Activated naive CD4-positive, alpha-beta T cell treated with anti-CD3 and anti-CD28 coated beads for 36 hours (primary cell): ENCODE results near the gene ZNF174. TPM values are rescaled to one million over a fixed set of nuclear protein-coding genes. Genes with fewer than 3 reads are reported as not detected.

ENCODE experiments used
- CTCF ChIA-PET: fragments of 350-600 bp; sonication (Branson Sonifier 250); formaldehyde crosslinking; loops from one replicate; lab custom pipeline; 2021; ENCODE audit warnings: antibody characterized with exemption; lab: Charles Lee
- DNase-seq: peaks from one replicate; pipeline ENCODE4 v3.0.0-alpha.2; 2020
- H3K27ac Mint-ChIP-seq: one replicate; pipeline ENCODE4 v1.8.0; 2021; ENCODE audit warnings: mild to moderate bottlenecking, mixed read lengths
- H3K27me3 Mint-ChIP-seq: one replicate; pipeline ENCODE4 v1.8.0; 2021; ENCODE audit warnings: low read depth, mixed read lengths
- H3K36me3 Mint-ChIP-seq: one replicate; pipeline ENCODE4 v1.8.0; 2021; ENCODE audit warnings: low read depth, mixed read lengths
- H3K4me1 Mint-ChIP-seq: one replicate; pipeline ENCODE4 v1.8.0; 2021; ENCODE audit warnings: low read depth, mixed read lengths
- H3K4me3 Mint-ChIP-seq: one replicate; pipeline ENCODE4 v1.8.0; 2021; ENCODE audit warnings: mild to moderate bottlenecking, moderate library complexity, mixed read lengths
- H3K9me3 Mint-ChIP-seq: one replicate; pipeline ENCODE4 v1.8.0; 2021; ENCODE audit warnings: mixed read lengths
- intact Hi-C: fragments of 100-400 bp; cut with micrococcal nuclease; formaldehyde crosslinking; loops from one replicate; pipeline ENCODE4 v1.15.1; 2023
- total RNA-seq, 2 experiments: library from RNA; stranded (reverse); gene quantifications; one replicate each; pipeline ENCODE4 v1.2.3, GENCODE V29; 2021

ZNF174 gene
- 1 to 10 TPM; 5.8 to 6.3 TPM for total RNA-seq

DNA sequence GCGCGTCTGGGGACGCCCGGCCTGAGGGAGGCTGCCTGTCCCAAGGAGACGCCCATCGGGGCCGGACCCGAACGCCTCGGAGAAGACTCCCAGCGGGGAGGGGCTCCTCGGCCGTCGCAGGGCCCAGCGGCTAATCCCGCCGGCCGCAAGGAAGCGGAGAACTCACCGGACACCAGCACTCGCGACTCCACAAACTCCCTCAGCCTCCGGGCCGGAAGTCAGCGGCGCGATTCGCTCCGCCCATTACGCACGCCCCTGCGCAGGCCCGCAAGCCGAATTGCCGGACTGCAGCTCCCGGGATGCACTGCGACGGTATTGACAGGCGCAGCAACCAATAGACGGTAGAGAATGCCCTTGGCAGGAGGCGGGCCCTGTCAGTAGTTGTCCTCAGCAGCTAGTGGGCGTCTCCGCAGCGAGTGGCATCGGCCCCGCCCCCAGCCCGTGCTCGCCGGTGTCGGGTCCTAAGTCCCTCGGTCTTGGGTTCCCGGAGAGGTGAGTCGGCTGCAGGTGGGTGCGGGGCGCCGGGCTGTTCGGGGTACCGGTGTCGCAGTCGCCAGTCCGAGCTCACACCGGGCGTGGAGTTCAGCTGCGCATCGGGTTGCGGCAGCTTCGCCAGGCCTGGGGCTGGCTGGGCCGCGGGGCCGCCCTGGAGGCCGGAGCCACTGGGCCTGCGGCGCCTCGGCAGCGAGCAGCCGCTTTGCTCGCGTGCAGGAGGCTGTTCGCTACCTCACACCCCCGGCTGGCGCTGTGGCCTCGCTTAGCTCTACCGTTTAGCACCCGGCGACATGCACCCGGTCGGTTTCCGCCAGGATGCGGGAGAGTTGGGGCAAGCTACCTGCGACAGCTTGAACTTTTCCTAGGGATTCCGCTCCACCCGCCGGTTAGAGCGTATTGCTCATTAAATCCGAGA is at the start of gene ZNF174, which contains the start of gene ZSCAN32:
Gene ZNF174, plus strand, starts transcription at position 437 of the 910 bp plus-strand sequence. CDS start 790 bp downstream, outside the sequence.
Gene ZSCAN32, minus strand, starts transcription at position 226 of the 910 bp plus-strand sequence. CDS start 3,447 bp downstream, outside the sequence.
- intact Hi-C loops, result loop anchor here (1.0 to 5.0 kb wide), 9 partner anchors 36 to 267 kb away; partner anchors contain the start of genes NAA60, OR1F1, ZNF200 and ZNF263
- Mint-ChIP-seq H3K36me3 (peaks cover 60% of the 10 kb centered on the region), H3K27ac (peak within 1 kb of the TSS; percentile 75), H3K4me3 (peak within 1 kb of the TSS; percentile 86), H3K27me3 (no peaks in the 10 kb centered on the region), H3K9me3 (peaks cover 26% of the 10 kb centered on the region), H3K4me1 (peaks cover 39% of the 10 kb centered on the region)
- CTCF ChIA-PET, result no interaction called here
- peak; percentile 99 for DNase-seq

DNA sequence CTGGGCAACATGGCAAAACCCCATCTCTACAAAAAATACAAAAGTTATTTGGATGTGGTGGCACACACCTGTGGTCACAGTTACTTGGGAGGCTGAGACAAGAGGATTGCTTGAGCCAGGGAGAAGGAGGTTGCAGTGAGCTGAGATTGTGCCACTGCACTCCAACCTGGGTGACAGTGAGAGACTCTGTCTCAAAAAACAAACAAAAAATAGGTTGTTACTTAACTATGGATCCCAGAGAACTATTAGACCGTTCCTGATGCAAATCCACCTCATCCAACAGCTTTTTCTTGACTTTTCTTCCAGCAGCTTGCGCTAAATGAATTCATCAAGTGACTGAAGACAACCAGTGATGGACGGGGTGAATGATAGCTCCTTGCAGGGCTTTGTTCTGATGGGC is 45.4 kb upstream of the ZNF174 start, which contains the start of gene OR2C1:
Gene OR2C1, plus strand, starts transcription at position 301 of the 400 bp plus-strand sequence. Its CDS starts 52 bp downstream, at position 353.
- Mint-ChIP-seq H3K36me3 (no peaks in the 10 kb centered on the region), H3K27ac (no peak within 1 kb of the TSS), H3K4me3 (no peak within 1 kb of the TSS), H3K9me3 (no peaks in the 10 kb centered on the region), H3K4me1 (no peaks in the 10 kb centered on the region), H3K27me3 (no peaks in the 10 kb centered on the region)
- intact Hi-C loops, result no loop called here
- CTCF ChIA-PET, result interaction anchor here (1.1 kb wide), 1 partner anchor 10 kb away, joined by 3 read pairs; no protein-coding TSS in a partner anchor
- DNase-seq, result no peak

DNA sequence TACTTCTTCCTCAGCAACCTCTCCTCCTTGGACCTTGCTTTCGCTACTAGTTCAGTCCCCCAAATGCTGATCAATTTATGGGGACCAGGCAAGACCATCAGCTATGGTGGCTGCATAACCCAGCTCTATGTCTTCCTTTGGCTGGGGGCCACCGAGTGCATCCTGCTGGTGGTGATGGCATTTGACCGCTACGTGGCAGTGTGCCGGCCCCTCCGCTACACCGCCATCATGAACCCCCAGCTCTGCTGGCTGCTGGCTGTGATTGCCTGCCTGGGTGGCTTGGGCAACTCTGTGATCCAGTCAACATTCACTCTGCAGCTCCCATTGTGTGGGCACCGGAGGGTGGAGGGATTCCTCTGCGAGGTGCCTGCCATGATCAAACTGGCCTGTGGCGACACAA is 44.9 kb upstream of the ZNF174 start:
- intact Hi-C loops, result no loop called here
- no peak for DNase-seq
- H3K4me1 Mint-ChIP-seq, result no peaks in the 10 kb centered on the region
- H3K27me3 Mint-ChIP-seq, result no peaks in the 10 kb centered on the region
- CTCF ChIA-PET, result interaction anchor here (1.1 kb wide), 1 partner anchor 9 kb away, joined by 3 read pairs; no protein-coding TSS in a partner anchor
- no peaks in the 10 kb centered on the region for H3K36me3 Mint-ChIP-seq
- no peak overlapping the region for H3K4me3 Mint-ChIP-seq
- H3K9me3 Mint-ChIP-seq, result no peaks in the 10 kb centered on the region
- no peak overlapping the region for H3K27ac Mint-ChIP-seq

DNA sequence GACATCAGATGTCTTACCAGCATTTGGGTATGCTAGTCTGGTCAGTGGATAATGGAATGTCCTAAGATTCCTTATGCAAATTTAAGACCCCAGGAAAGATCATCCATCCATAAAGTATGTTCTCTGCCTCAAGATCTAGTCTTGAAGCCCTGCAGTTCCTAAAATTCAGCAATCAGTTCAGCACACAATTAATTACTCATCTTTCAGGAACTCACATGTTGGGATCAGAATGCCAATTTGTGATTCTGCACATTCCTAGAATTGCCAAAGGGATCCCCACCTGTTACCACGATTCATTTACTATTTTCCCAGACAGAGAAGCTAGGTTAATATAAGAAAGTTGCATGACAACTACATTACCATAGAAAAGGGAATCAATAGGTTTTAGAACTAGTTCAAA is 42.1 kb upstream of the ZNF174 start:
- Mint-ChIP-seq H3K27me3 (peaks cover 3% of the 10 kb centered on the region), H3K27ac (no peak overlapping the region), H3K9me3 (no peaks in the 10 kb centered on the region), H3K4me3 (no peak overlapping the region), H3K4me1 (no peaks in the 10 kb centered on the region), H3K36me3 (no peaks in the 10 kb centered on the region)
- DNase-seq, result no peak
- CTCF ChIA-PET, result no interaction called here
- intact Hi-C loops, result no loop called here

DNA sequence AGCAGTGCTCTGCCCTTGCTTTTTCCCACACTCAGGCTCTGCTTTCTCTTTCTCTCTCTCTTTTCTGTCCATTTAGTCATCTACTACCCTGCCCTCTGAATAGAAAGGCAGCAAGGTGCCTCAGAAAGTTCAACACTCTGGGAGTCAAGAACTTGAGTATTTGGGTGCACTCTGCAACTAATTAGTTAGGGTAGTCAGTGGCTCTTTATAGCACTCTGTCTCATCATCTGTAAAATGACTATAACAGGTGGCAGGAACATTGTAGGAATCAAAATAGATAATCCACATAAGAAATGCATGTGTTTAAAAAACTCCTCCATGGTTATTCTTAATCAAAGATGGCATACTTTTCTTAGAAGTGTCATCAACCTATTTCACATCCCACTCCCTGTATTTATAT is 38.1 kb upstream of the ZNF174 start:
- CTCF ChIA-PET, result interaction anchor here (0.6 kb wide), 1 partner anchor 39 kb away, joined by 3 read pairs; no protein-coding TSS in a partner anchor
- H3K9me3 Mint-ChIP-seq, result peaks cover 11% of the 10 kb centered on the region
- intact Hi-C loops, result no loop called here

DNA sequence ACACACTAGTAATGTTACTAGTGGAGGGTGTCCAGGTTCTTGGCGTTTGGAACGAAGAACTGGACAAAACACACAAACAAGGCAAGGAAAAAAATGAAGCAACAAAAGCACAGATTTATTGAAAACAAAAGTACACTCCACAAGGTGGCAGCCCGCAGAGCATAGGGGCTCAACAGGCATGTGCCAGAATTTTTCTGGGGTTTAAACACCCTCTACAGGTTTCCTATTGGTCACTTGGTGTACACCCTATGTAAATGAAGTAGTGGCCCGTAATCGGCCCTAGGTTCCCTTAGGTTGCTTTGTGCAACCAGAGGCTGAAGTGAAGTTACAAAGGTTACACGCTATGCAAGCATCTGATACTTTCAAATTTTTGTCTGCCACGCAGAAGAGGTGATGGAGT is 37.2 kb upstream of the ZNF174 start:
- Mint-ChIP-seq H3K36me3 (peaks cover 5% of the 10 kb centered on the region), H3K9me3 (peaks cover 11% of the 10 kb centered on the region), H3K27ac (no peak overlapping the region), H3K27me3 (peaks cover 3% of the 10 kb centered on the region), H3K4me3 (no peak overlapping the region), H3K4me1 (peaks cover 10% of the 10 kb centered on the region)
- intact Hi-C loops, result loop anchor here (2.0 kb wide), 2 partner anchors 79 to 129 kb away; partner anchors contain the start of genes NAA60, ZNF200 and ZNF597
- CTCF ChIA-PET, result interaction anchor here (0.6 kb wide), 1 partner anchor 38 kb away, joined by 3 read pairs; no protein-coding TSS in a partner anchor
- DNase-seq, result peak; percentile 8

More for the DNA sequence above, 38.1 kb upstream of the ZNF174 start:
- H3K4me3 Mint-ChIP-seq, result no peak overlapping the region
- H3K36me3 Mint-ChIP-seq, result peaks cover 5% of the 10 kb centered on the region
- no peak for DNase-seq
- H3K27ac Mint-ChIP-seq, result no peak overlapping the region
- peaks cover 10% of the 10 kb centered on the region for H3K4me1 Mint-ChIP-seq
- peaks cover 3% of the 10 kb centered on the region for H3K27me3 Mint-ChIP-seq

DNA sequence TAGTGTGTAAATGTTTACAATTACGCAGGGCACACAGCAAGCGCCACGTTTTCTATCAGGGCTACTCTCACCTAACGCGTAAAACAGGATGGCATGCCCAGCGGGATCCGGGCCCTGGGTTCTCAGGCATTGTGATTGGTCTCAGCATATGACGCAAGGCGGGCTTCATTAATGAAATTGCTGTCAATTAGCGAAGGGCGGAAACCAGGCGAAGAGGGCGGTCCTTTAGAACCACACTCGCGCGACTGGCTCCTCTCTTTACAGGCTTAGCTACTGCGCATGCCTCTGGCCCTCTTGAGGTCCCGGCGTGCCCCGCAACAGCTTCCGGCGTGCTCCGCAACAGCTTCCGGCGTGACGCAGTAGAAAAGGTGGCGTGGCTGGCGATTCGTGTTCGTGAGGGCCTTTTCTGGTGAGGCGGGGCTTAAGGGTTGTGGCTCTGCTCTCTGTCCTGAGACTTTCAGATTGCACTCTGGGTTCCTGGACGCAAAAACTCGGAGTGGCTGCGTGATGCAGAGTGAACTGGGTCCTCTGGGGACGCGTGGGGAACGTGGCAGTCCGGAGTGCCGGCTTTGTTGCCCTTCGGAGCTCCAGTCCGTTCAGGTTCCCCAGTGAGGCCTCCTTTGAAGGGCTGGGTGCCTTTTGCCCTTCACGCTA is 36.1 kb upstream of the ZNF174 start:
- Mint-ChIP-seq H3K36me3 (peaks cover 5% of the 10 kb centered on the region), H3K4me1 (peaks cover 10% of the 10 kb centered on the region), H3K9me3 (peaks cover 11% of the 10 kb centered on the region), H3K27me3 (peaks cover 3% of the 10 kb centered on the region), H3K27ac (peak overlapping the region; percentile 79), H3K4me3 (peak overlapping the region; percentile 78)
- CTCF ChIA-PET, result interaction anchor here (0.7 to 0.8 kb wide), 2 partner anchors 9 to 17 kb away, joined by 3 to 4 read pairs; partner anchors contain the start of gene OR2C1
- DNase-seq, result peak; percentile 91
- intact Hi-C loops, result loop anchor here (1.0 to 2.0 kb wide), 6 partner anchors 36 to 130 kb away; partner anchors contain the start of genes NAA60, TIGD7, ZNF174 and ZNF200

DNA sequence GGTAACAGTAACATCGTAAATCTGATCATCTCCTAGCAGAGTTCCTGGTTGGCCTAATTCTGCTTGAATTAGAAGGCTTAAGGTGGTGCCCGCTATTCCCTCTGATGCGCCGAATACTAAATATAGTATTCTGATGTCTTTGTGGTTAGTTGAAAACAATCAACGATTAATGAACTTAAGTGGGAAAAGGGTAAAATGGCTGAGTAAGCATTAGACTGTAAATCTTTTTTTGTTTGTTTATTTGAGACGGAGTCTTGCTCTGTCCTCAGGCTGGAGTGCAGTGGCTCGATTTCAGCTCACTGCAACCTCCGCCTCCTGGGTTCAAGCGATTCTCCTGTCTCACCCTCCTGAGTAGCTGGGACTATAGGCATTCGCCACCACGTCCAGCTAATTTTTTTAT is 31.9 kb upstream of the ZNF174 start:
- Mint-ChIP-seq H3K4me1 (peaks cover 10% of the 10 kb centered on the region), H3K4me3 (no peak overlapping the region), H3K27ac (no peak overlapping the region), H3K27me3 (no peaks in the 10 kb centered on the region), H3K36me3 (peaks cover 18% of the 10 kb centered on the region), H3K9me3 (peaks cover 24% of the 10 kb centered on the region)
- DNase-seq, result no peak
- CTCF ChIA-PET, result no interaction called here
- intact Hi-C loops, result no loop called here

DNA sequence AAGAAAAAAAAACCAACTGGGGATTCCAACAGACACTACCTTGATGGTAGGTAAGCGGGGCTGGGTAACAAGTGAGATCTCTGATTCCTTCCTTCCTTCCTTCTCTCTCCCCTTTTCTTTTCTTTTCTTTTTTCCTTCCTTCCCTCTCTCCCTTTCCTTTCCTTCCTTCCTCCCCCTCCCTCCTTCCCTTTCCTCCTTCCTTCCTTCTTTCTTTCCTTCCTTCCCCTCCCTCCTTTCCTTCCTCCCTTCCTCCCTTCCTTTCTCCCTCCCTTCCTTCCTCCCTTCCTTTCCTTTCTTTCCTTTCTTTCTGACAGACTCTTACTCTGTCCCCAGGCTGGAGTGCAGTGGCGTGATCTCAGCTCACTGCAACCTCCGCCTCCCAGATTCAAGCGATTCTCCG is 25.3 kb upstream of the ZNF174 start:
- H3K4me3 Mint-ChIP-seq, result no peak overlapping the region
- CTCF ChIA-PET, result no interaction called here
- H3K27me3 Mint-ChIP-seq, result no peaks in the 10 kb centered on the region
- no peak overlapping the region for H3K27ac Mint-ChIP-seq
- no peak for DNase-seq
- H3K9me3 Mint-ChIP-seq, result peaks cover 63% of the 10 kb centered on the region
- no peaks in the 10 kb centered on the region for H3K4me1 Mint-ChIP-seq
- peaks cover 57% of the 10 kb centered on the region for H3K36me3 Mint-ChIP-seq
- intact Hi-C loops, result no loop called here

DNA sequence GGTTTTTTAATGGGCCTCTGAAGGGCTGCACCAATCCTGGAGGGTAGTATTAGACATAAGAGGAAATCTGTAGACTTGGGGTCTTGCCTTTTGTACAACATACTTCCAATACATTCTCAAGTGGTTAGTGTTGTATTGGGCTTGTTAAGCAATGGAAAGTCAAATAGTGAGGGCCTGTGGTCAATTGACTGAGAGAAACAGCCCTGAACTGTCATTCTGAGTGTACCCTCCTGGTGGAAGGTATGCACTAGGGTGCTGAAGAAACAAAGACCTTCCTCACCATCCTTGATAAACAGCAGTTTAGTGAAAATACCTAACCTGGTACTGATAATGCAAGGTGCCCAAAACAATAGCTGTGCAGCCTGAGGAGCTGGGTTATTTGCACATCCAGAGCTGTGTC is 23.1 kb upstream of the ZNF174 start:
- no peaks in the 10 kb centered on the region for H3K4me1 Mint-ChIP-seq
- intact Hi-C loops, result no loop called here
- peaks cover 78% of the 10 kb centered on the region for H3K9me3 Mint-ChIP-seq
- CTCF ChIA-PET, result no interaction called here
- H3K27me3 Mint-ChIP-seq, result no peaks in the 10 kb centered on the region
- no peak overlapping the region for H3K4me3 Mint-ChIP-seq
- H3K36me3 Mint-ChIP-seq, result peaks cover 75% of the 10 kb centered on the region
- no peak for DNase-seq
- no peak overlapping the region for H3K27ac Mint-ChIP-seq

DNA sequence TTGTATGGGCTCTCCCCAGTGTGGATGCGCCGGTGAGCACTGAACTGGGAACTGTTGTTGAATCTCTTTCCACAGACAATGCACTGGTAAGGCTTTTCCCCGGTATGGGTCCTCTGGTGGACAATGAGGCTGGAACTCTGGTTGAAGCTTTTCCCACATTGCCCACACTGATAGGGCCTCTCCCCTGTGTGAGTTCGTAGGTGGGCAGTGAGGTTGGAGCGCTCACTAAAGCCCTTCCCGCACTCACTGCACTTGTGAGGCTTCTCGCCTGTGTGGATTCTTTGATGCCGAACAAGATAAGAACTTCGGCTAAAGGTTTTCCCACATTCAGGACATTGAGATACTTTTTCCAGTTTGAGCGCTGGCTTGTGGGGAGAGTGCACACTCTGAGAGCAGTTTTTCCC is 18.0 kb upstream of the ZNF174 start:
- Mint-ChIP-seq H3K27me3 (no peaks in the 10 kb centered on the region), H3K36me3 (peaks cover 87% of the 10 kb centered on the region), H3K27ac (no peak overlapping the region), H3K4me1 (no peaks in the 10 kb centered on the region), H3K4me3 (no peak overlapping the region), H3K9me3 (peaks cover 77% of the 10 kb centered on the region)
- CTCF ChIA-PET, result interaction anchor here (0.6 kb wide), 1 partner anchor 248 kb away, joined by 3 read pairs; the partner anchor contains the start of gene ZNF213
- DNase-seq, result no peak
- intact Hi-C loops, result no loop called here

DNA sequence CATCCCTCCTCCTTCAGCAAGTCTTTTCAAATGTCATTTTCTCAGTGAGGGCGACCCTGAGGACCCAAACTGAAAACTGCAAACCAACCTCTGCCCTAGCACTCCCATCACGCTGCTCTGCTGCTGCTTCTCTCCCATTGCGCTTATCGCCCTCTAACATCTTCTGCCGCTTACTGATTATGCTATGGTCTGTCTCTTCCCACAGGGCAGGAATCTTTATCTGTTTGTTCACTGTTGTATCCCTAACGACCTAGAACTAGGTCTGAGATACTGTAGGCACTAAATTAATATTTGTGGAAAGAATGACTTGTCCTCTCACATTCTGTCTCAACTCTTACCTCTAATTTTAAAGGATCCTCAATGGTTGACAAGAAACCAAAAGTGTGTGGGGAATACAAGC is 12.7 kb upstream of the ZNF174 start:
- no peak overlapping the region for H3K27ac Mint-ChIP-seq
- CTCF ChIA-PET, result no interaction called here
- intact Hi-C loops, result no loop called here
- DNase-seq, result no peak
- no peaks in the 10 kb centered on the region for H3K4me1 Mint-ChIP-seq
- no peak overlapping the region for H3K4me3 Mint-ChIP-seq
- peaks cover 58% of the 10 kb centered on the region for H3K9me3 Mint-ChIP-seq
- H3K27me3 Mint-ChIP-seq, result no peaks in the 10 kb centered on the region
- H3K36me3 Mint-ChIP-seq, result peaks cover 85% of the 10 kb centered on the region
